Right ventricle myocardium superior (tissue), 1 donor: Measurements from ENCODE around the gene PPARD. TPM values are rescaled to one million over a fixed set of nuclear protein-coding genes. Genes with fewer than 3 reads are reported as not detected.

Experiments used
- ATAC-seq: fragments of 200-7000 bp; cut with Tn5 transposase; one replicate; pipeline ENCODE4 v1.9.1; 2020; ENCODE audit warnings: mild to moderate bottlenecking; ENCODE audit not compliant: poor library complexity
- DNase-seq: peaks from one replicate; pipeline ENCODE4 v3.0.0-alpha.2; 2020
- intact Hi-C: fragments of 100-400 bp; cut with DNase I; formaldehyde crosslinking; loops from one replicate; pipeline ENCODE4 v1.11.2; 2022
- total RNA-seq: library from RNA; stranded (reverse); fragmentation: NEBNext Ultra II Directional; extraction: Animal tissue kit (Norgen Biotek cat#: 25700); gene quantifications from one replicate; pipeline ENCODE4 v1.2.1, GENCODE V29; 2021
- donor health status: DM: no; HTN: yes; CAD: no; lungs with severe emphysema.

Gene PPARD
- total RNA-seq, 1 donor from 2014 or later = 12.8 TPM

GRCh38 chr6:35396991-35397390 is 54.6 kb downstream of the PPARD start:
- DNase-seq = no peak
- no peak for ATAC-seq
- intact Hi-C loops = no loop called here

DNA sequence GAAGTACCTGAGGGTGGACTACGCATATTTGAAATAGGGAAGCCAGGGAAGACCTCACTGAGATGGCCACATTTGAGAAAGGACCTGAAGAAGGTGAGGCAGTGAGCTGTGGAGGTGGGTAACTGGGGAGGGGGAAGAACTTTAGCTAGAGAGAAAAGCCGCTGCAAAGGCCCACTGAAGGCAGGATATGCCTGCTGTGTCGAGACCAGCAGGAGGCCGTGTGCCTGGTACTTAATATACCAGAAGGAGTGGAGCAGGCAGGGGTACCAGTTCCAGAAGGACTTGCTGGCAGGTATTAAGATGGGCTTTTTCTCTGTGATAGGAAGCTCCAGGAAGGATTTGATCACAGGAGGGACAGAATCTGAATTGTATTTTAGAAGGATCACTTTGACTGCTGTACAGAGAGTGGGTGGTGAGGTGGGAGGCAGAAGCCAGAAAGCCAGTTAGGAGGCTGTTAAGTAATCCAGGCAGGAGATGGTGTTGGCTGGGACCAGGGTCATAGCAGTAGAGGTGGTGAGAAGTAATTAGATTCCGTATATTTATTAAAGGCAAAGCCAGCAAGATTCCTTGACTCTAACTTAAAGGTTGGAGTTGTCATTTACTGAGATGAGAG is 55.6 kb downstream of the PPARD start:
- intact Hi-C loops = no loop called here
- ATAC-seq = no peak
- DNase-seq = no peak

DNA sequence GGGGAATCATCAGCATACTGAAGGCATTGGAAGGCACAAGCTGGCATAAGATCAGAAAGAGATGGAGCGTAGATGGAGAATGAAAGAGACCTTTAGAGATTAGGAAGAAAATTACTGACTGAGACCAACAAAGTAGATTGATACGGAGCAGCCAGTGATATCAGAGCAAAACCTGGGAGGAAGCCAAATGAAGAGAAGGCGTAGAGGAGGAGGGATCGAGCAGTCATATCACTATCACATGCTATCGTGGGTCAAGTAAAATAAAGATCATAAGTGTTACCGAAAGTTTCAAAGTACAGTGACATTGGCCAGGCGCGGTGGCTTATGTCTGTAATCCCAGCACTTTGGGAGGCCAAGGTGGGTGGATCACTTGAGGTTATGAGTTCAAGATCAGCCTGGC is 56.2 kb downstream of the PPARD start:
- intact Hi-C loops = no loop called here
- ATAC-seq (no peak), DNase-seq (no peak)

GRCh38 chr6:35400111-35400510 is 57.8 kb downstream of the PPARD start:
- ATAC-seq = no peak
- intact Hi-C loops = no loop called here

DNA sequence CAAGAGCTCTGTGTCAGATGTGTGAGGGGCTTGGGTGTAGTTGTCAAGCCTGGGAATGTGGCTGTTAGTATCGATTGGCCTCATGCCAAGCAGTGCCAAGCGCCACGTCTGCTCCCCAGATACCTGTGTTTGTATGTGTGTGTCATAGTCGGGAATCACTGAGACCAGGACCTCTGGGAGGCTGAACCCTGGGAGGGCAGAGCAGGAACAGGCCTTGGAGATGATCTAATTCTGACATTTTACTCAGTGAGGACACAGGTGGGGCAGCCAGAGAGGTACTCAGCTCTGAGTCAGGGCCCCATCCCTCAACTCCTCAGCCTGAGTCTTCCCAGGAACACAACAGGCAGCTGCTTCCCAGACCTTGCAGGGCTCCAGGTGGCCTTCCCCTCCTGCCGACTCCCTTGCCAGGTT is 58.5 kb downstream of the PPARD start:
- ATAC-seq = peak; percentile 9
- no peak for DNase-seq
- intact Hi-C loops = no loop called here

More at GRCh38 chr6:35400111-35400510, 57.8 kb downstream of the PPARD start:
- DNase-seq = no peak

DNA sequence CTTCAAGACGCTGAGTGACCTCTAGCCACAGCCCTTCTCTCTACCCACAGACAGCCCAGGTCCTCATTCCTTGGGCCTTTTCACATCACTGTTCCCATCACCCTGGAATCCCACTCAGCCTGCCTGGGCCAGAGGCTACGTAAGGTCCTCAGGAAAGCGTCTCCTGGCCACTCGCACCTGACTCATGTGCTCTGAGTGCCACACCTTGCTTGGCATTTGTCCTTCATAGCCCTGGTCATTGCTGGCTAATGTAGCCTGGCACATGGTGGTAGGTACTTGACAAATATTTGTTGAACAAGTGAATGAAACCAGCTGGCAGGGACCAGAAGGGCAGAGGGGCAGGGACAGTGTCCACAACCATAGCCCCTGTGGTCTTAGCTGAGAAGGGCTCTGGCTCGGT is 59.2 kb downstream of the PPARD start:
- DNase-seq = no peak
- ATAC-seq = no peak
- intact Hi-C loops = no loop called here

DNA sequence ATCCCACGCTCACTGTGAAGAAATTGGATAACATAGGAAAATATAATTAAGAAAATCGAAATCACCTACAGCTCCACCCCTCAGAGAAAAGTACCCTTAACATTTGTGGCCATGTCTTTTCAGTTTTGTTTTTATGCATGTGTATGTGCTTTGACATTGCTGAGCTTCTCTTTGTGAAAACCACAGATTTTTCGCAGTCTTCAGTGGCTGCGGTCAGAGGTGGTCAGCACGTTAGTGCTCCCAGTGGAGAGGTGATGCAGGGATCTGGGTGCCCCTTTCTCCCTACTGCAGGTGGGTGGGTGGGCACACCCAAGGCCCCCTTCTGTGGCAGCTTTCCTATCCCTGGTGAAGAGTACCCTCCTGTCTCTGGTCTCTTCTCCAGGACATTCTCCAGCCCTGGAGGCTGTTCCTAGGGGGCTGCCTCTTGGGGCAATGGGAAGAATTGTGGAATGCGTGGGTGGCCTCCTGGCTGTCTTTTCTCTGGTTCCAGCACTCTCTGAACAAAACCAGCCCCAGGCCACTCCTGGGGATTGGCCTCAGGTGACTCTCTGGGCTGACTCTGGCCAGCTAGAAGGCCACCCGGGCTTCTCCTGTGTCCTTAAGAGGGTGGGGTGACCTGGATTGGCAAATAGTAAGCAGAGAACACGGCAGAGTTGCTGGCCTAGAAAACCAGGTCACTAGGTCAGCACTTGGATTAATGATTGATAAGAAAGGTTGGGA is 59.9 kb downstream of the PPARD start:
- intact Hi-C loops = no loop called here
- ATAC-seq = no peak
- no peak for DNase-seq

DNA sequence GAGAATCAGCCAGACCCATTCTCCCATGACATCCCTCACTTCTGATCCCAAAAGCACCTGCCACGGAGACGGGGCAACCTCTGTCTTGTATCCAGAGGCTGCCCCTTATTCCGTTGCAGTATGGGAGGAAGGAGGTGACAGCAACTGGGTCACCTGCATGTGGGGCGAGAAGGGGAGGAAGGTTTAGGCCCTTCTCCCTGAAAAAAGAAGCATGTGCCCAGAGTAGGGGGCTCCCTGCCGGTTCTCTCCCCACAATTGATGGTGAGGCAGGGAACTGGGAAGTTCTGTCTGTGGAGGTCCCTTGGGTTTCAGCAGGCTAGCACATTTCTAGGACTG is 60.5 kb downstream of the PPARD start:
- intact Hi-C loops = no loop called here
- no peak for DNase-seq
- ATAC-seq = no peak

GRCh38 chr6:35403544-35404442 is 61.4 kb downstream of the PPARD start:
- intact Hi-C loops = no loop called here
- ATAC-seq (no peak), DNase-seq (no peak)

DNA sequence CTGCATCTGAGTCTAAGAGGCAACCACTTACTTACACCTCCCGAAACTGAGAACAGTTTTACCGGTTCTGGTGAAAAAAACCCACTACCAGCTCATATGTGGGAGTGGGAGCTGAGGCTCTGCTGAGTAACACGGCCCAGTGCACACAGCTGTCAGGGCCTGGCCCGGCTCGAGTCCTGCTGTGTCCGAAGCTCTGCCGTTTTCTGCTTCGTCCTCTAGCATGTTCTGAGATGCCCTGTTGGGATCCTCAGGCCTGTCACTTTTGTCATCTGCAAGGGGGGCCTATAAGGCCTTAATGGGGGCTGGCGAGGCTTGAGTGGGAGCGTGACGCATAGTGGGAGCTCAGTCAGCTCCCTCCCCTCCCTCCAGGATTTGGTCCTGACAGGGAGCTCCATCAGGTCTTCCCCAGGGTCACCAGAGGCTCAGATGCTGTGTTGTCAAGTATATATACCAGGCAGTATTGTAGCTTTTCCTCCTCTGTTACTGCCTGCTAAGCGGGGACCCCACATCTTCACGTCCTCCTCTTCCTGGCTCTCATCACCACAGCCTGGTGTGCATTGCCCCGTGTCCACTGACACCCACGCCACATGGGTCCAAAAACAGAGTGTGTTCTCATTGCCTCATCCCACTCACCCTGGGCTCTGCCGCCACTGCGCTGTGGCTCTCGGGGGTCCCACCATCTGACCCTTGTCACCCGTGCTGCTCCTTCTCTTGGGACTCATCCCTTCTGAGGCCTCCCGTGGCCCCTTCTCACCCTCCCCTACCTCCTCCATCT is 64.5 kb downstream of the PPARD start:
- ATAC-seq = no peak
- DNase-seq = no peak
- intact Hi-C loops = no loop called here

DNA sequence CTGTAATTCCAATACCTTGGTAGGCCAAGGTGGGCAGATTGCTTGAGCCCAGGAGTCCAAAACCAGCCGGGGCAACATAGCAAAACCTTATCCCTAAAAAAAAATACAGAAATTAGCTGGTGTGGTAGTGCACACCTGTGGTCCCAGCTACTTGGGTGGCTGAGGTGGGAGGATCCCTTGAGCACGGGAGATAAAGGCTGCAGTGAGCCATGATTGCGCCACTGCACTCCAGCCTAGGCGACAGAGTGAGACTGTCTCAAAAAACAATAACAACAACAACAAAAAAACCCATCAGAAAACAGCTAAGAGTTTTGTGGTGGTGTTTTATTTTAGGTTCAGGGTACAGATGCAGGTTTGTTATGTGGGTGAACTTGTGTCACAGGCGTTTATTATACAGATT is 66.9 kb downstream of the PPARD start:
- intact Hi-C loops = no loop called here
- ATAC-seq (no peak), DNase-seq (no peak)

- intact Hi-C loops = no loop called here
- no peak for DNase-seq
- no peak for ATAC-seq
These were observed 67.8 kb downstream of the PPARD start for GRCh38 chr6:35410131-35410530.

DNA sequence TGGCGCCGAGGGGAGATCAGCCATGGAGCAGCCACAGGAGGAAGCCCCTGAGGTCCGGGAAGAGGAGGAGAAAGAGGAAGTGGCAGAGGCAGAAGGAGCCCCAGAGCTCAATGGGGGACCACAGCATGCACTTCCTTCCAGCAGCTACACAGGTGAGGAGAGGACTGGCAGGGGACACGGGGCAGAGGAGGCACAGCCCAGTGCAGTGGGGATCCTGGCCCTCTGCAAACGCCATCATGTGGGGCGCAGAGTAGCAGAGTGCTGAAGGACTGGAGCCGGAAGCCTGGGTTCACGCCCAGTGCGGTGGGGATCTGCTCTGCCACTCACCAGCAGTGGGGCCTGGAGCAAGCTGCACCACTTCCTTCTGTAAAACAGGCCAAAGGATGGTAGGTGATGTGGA is 68.7 kb downstream of the PPARD start:
- intact Hi-C loops = no loop called here
- no peak for ATAC-seq
- DNase-seq = no peak

GRCh38 chr6:35412102-35412501 is 69.7 kb downstream of the PPARD start:
- ATAC-seq (no peak), DNase-seq (no peak)
- intact Hi-C loops = no loop called here

- ATAC-seq (no peak), DNase-seq (no peak)
- intact Hi-C loops = no loop called here
These were observed 71.6 kb downstream of the PPARD start for GRCh38 chr6:35413911-35414310.

DNA sequence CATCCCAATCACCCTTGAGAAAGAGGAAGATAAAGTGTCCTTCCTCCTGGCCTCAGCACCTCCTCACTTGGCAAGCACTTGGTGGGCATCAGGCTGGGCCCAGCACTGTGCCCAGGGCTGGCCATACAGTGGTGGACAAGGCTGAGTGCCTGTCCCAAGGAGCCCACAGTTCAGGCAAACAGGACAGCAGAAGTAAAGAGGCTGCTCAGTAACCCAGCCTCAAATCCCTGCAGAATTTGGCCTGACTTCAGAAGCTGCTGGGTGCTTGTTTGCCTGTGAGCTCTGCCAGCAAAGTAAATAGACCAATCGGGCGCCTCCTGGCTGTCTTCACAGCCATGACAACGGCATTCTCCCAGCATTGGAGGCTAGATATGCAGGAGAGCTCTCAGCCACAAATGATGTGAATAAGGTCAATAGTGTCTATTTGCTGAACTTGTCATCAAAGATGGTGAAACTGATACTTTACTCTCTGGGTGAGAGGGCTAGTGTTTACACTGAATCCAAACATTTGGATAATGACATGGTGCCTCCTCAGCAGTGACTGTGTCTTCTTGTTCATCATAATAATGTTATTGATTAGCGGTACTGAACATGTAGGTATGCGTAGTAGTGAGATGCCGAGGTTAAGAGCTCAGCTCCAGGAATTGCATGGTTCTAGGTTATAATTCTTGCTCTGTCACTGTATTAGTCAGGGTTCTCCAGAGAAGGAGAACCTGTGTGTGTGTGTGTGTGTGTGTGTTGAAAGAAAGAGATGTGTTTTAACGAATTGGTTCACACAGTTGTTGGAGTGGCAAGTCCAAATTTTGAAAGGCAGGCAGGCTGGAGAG is 72.9 kb downstream of the PPARD start:
- DNase-seq = peak; percentile 81
- intact Hi-C loops = no loop called here
- ATAC-seq = peak; percentile 92

GRCh38 chr6:35417979-35418661 is 75.8 kb downstream of the PPARD start:
- ATAC-seq = peak; percentile 10
- intact Hi-C loops = no loop called here
- DNase-seq = no peak

DNA sequence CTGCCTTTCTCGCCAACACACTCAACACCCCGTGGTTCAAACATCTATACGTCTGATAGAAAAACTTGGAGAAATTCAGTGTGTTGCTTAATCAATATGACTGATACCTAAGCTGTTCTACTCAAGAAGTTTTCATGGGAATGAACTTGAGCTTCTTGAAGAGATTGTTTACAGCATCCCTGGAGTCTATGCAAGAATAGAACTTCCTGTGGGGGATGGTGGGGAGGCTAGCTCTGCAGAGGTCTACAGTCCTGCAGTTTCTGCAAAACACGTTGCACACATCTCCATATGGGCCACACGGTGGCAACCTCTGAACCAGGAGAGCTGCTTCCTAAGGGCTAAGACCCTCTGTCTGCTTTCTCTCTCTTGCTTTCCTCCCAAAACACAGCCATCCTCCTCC is 77.1 kb downstream of the PPARD start:
- intact Hi-C loops = no loop called here
- no peak for ATAC-seq

More for the DNA sequence above, 77.1 kb downstream of the PPARD start:
- DNase-seq = no peak
